HG03060 (cell line): Measurements from ENCODE around the gene URGCP.
"Not testable (repeated sequence)": the region's sequence is repeated elsewhere in the genome, so short reads cannot be mapped to it uniquely, and the experiment has no call there.

Experiments
- ATAC-seq: cut with Tn5 transposase; IDR thresholded peaks from one replicate; pipeline ENCODE4 v1.9.1; 2021; ENCODE audit warnings: low read depth, moderate number of reproducible peaks; ENCODE audit not compliant: unreplicated experiment

URGCP gene

DNA sequence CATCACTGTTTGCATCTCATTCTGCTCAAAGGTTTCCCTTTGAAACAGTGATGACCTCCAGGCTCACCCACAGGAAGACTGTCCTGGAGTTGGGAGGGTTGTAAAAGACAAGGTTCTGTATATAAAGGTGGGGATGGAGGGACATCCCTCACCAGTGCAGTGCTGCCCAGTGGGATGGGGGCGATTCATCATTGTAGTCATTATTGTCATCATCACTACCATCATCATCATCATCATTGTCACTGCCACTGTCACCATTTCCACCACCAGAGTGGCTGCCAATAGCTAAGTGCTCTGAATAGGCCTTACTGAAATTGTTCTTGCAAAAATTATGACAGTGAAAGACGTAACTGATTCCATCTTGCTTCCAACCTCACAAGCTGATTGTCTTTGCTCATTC is 61.7 kb downstream of the URGCP start:
- ATAC-seq, result no peak

GRCh38 chr7:43844257-43844656 is 62.1 kb downstream of the URGCP start:
- no peak for ATAC-seq

- ATAC-seq, result no peak
Measured at GRCh38 chr7:43843296-43843695, 63.1 kb downstream of the URGCP start.

DNA sequence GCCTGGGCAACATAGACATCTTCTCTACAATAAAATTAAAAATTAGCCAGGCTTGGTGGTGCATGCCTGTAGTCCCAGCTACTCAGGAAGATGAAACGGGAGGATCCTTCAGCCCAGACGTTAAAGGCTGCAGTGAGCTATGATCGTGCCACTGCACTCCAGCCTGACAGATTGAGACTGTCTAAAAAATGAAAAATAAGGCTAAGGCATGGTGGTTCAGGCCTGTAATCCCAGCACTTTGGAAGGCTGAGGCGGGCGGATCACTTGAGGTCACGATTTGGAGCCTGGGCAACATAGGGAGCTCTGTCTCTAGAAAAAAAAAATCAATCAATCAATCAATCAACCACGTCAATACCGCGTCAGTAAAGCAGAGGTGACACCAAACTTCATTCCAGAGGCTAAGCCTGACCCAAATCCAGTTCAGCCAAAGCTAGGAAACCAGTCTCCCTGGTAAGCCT is 68.2 kb downstream of the URGCP start:
- no peak for ATAC-seq

GRCh38 chr7:43834463-43835251 is 71.7 kb downstream of the URGCP start:
- ATAC-seq, result peak; percentile 61

DNA sequence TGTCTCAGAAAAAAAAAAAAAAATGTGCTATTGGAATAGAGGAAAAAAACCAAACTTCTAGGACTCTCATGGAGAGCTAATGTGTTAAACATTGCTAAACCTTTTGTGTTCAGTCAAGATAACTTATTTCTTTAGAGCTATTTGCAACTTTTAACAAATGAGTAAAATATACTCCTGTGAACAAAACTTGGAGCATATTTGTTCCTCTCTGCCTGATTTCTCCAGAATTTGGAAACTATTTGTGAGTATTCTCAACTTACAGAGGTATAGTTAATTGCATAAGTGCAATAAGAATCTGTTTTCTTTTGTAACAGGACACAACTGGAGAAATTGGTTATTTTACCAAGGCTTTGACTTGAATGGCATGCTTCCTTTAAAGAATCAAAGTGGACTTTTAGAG is 75.5 kb downstream of the URGCP start:
- not testable (repeated sequence) for ATAC-seq
